ENCODE results near the gene GPC5. TPM values are rescaled to one million over a fixed set of nuclear protein-coding genes. Genes with fewer than 3 reads are reported as not detected.

The GPC5 gene
- polyA plus RNA-seq, 2 donors: not detected

DNA sequence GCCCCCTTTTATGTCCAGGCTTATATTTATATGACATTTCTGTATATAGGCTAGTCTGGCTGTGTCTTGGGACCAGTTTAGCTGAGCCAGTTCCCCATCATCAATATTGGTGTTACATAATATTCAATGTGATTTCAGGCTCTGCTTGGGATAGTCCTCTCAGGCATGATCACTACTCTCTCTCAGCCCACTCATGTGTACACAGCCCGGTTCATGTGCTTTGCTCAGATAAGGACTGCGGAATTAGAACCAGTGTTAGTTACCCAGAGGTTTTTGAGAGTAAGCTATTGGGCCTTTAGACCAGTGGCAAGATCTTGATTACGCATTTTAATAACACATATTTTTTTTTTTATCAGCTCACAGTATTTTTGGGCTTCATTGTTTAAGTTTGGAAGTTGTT is 219.9 kb downstream of the GPC5 start:
- H3K36me3 ChIP-seq (ENCODE audit: control insufficient read depth in 2 of 2, insufficient read depth in 2 of 2, low read length in 1 of 2): no peaks in the 10 kb centered on the region
- no peaks in the 10 kb centered on the region for H3K9me3 ChIP-seq (ENCODE audit: control insufficient read depth in 2 of 2, insufficient read depth in 1 of 2, low read depth in 1 of 2, low read length in 1 of 2)
- 79 to 88% methylated on average over 3 of the region's 3 CpGs for WGBS, 2 donors
- H3K4me3 ChIP-seq (ENCODE audit: low read depth in 1 of 2, low read length in 2 of 2): no peak overlapping the region
- H3K4me1 ChIP-seq (ENCODE audit: control insufficient read depth in 2 of 2, insufficient read depth in 2 of 2, low read length in 1 of 2): no peaks in the 10 kb centered on the region
- no peaks in the 10 kb centered on the region for H3K27me3 ChIP-seq (ENCODE audit: control insufficient read depth in 1 of 2, insufficient read depth in 2 of 2, low read length in 2 of 2)
- H3K27ac ChIP-seq (ENCODE audit: low read depth in 2 of 2, low read length in 1 of 2): no peak overlapping the region

DNA sequence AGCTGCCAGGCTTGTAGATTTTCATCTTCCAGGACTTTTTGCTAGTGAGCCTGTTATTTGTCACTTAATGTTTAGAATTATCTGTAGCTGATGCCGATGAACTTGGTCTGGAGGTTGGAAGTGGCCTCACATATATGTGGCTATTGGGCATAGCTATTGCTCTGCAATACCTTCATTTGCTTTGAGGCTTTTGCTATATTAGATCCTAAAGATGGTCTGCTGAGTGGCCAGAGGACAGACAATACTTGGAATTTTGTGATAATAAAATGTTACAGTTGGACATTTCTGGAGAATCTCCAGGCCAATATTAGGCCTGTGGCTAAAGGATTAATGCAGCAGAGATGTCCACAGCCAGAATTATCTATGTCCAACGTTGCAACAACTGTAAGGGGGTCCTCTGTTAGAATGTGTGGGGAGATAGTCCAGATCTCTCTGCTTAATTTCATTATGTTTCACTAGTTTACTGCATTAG is 222.3 kb downstream of the GPC5 start:
- Histone ChIP-seq H3K9me3 (ENCODE audit: control insufficient read depth in 2 of 2, insufficient read depth in 1 of 2, low read depth in 1 of 2, low read length in 1 of 2) (no peaks in the 10 kb centered on the region), H3K4me3 (ENCODE audit: low read depth in 1 of 2, low read length in 2 of 2) (no peak overlapping the region), H3K27me3 (ENCODE audit: control insufficient read depth in 1 of 2, insufficient read depth in 2 of 2, low read length in 2 of 2) (no peaks in the 10 kb centered on the region), H3K27ac (ENCODE audit: low read depth in 2 of 2, low read length in 1 of 2) (no peak overlapping the region), H3K4me1 (ENCODE audit: control insufficient read depth in 2 of 2, insufficient read depth in 2 of 2, low read length in 1 of 2) (no peaks in the 10 kb centered on the region), H3K36me3 (ENCODE audit: control insufficient read depth in 2 of 2, insufficient read depth in 2 of 2, low read length in 1 of 2) (no peaks in the 10 kb centered on the region)
- WGBS, 2 donors: 59 to 63% methylated on average over 2 of the region's 2 CpGs

DNA sequence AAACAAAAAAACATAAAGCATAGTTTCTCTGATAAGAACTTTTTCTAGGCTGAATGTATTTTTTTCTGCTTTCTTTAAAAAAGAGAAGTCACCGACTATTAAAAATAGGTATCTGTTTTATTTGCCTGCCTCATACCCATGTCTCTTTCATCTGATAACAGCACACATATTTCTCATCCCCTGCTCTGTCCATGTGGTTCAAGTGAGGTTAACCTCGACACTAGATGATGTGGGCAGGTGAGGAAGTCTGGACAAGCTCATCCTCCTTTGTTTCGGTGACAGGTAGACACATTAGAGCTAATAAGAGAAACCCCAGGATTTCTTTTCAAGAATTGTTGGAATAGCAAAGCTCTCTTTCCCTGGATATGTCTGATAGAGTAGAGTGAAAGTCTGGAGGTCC is 222.7 kb downstream of the GPC5 start:
- Histone ChIP-seq H3K4me1 (ENCODE audit: control insufficient read depth in 2 of 2, insufficient read depth in 2 of 2, low read length in 1 of 2) (no peaks in the 10 kb centered on the region), H3K27me3 (ENCODE audit: control insufficient read depth in 1 of 2, insufficient read depth in 2 of 2, low read length in 2 of 2) (no peaks in the 10 kb centered on the region), H3K27ac (ENCODE audit: low read depth in 2 of 2, low read length in 1 of 2) (no peak overlapping the region), H3K9me3 (ENCODE audit: control insufficient read depth in 2 of 2, insufficient read depth in 1 of 2, low read depth in 1 of 2, low read length in 1 of 2) (no peaks in the 10 kb centered on the region), H3K4me3 (ENCODE audit: low read depth in 1 of 2, low read length in 2 of 2) (no peak overlapping the region), H3K36me3 (ENCODE audit: control insufficient read depth in 2 of 2, insufficient read depth in 2 of 2, low read length in 1 of 2) (no peaks in the 10 kb centered on the region)
- WGBS, 2 donors: 82 to 84% methylated on average over 3 of the region's 3 CpGs

DNA sequence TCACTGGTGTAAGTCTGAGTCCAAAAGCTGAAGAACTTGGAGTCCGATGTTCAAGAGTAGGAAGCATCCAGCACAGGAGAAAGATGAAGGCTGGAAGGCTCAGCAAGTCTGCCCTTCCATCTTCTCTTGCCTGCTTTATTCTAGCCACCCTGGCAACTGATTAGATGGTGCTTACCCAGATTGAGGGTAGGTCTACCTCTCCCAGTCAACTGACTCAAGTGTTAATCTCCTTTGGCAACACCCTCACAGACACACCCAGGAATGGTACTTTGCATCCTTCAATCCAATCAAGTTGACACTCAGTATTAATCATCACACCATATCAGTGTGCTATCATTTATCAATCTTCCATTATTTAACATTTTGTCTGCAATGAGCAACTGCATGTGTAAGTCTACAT is 223.5 kb downstream of the GPC5 start:
- Histone ChIP-seq H3K9me3 (ENCODE audit: control insufficient read depth in 2 of 2, insufficient read depth in 1 of 2, low read depth in 1 of 2, low read length in 1 of 2) (no peaks in the 10 kb centered on the region), H3K36me3 (ENCODE audit: control insufficient read depth in 2 of 2, insufficient read depth in 2 of 2, low read length in 1 of 2) (no peaks in the 10 kb centered on the region), H3K4me1 (ENCODE audit: control insufficient read depth in 2 of 2, insufficient read depth in 2 of 2, low read length in 1 of 2) (no peaks in the 10 kb centered on the region), H3K27me3 (ENCODE audit: control insufficient read depth in 1 of 2, insufficient read depth in 2 of 2, low read length in 2 of 2) (no peaks in the 10 kb centered on the region), H3K4me3 (ENCODE audit: low read depth in 1 of 2, low read length in 2 of 2) (no peak overlapping the region), H3K27ac (ENCODE audit: low read depth in 2 of 2, low read length in 1 of 2) (no peak overlapping the region)
- WGBS, 2 donors: 92 to 95% methylated on average over 1 of the region's 1 CpG

DNA sequence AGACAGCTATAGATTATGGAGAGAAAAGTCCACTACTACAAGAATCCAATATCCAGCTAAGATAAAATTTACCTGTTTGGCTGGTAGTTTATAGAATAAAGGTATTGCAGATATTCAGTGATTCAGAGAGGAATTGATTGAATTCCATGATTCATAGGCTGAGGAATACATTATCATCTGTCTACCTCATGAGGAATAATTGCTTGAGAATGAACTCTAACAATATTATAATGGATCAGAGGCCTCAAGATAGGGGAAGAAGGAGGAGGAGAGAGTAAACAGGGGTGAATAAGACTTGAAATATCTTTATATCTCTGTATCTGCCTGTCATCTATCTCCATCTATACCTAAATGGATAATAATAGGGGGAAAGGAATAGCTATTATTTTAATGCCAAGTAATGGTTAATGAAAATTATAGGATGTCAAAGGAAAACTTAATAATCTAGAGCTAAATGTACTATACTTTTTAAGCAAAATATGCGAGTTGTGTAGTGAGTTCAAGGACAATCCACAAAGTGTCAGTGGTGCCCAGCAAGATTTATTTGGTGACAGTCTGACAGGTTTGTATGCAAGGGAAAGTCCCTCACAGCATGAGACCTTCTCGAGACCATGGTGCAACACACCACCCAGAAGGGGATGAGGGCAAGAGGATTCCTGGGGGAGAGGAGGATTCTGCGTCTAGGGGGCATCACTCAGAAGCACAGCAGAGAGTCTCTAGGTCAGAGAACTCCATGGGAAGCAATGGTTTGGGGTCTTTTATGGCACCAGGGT is 224.5 kb downstream of the GPC5 start:
- Histone ChIP-seq H3K4me1 (ENCODE audit: control insufficient read depth in 2 of 2, insufficient read depth in 2 of 2, low read length in 1 of 2) (no peaks in the 10 kb centered on the region), H3K27me3 (ENCODE audit: control insufficient read depth in 1 of 2, insufficient read depth in 2 of 2, low read length in 2 of 2) (no peaks in the 10 kb centered on the region), H3K4me3 (ENCODE audit: low read depth in 1 of 2, low read length in 2 of 2) (no peak overlapping the region), H3K9me3 (ENCODE audit: control insufficient read depth in 2 of 2, insufficient read depth in 1 of 2, low read depth in 1 of 2, low read length in 1 of 2) (no peaks in the 10 kb centered on the region), H3K36me3 (ENCODE audit: control insufficient read depth in 2 of 2, insufficient read depth in 2 of 2, low read length in 1 of 2) (no peaks in the 10 kb centered on the region), H3K27ac (ENCODE audit: low read depth in 2 of 2, low read length in 1 of 2) (no peak overlapping the region)
- WGBS, 2 donors: 55 to 60% methylated on average over 3 of the region's 3 CpGs

DNA sequence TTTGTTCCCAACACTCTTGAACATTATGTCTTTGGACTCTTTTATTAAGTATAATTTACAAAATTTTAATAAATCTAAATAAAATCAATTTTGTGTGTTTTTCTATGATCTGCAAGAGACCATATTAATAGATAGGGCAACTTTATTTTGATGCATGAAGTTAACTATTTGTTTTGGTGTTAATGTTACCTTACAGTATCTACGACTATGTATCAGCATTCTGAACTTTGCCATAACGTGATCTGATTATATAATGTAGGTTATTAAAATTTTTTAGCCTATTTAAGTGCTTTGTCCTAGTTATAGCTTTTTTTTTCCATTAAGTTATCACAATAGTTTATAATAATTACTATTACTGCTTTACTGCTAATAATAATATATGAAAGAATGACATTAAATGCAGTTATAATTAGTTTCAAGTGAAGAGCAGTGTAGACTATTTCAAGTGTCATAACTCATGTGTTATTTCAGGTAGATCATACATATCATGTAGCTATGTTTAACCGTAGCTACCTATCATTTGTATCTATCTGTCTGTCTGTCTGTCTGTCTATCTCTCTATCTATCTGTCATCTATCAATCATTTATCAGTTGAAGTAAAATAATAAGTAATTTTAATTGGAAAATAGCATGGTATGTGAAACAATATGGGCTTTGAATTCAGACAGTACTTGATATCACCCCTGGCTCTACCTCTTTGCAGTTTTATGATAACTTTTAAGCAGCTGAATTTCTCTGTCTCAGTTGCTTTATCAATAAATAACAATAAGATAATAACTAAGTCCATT is 229.7 kb downstream of the GPC5 start:
- H3K4me3 ChIP-seq (ENCODE audit: low read depth in 1 of 2, low read length in 2 of 2): no peak overlapping the region
- no peaks in the 10 kb centered on the region for H3K36me3 ChIP-seq (ENCODE audit: control insufficient read depth in 2 of 2, insufficient read depth in 2 of 2, low read length in 1 of 2)
- no peaks in the 10 kb centered on the region for H3K9me3 ChIP-seq (ENCODE audit: control insufficient read depth in 2 of 2, insufficient read depth in 1 of 2, low read depth in 1 of 2, low read length in 1 of 2)
- 82 to 86% methylated on average over 3 of the region's 3 CpGs for WGBS, 2 donors
- no peaks in the 10 kb centered on the region for H3K4me1 ChIP-seq (ENCODE audit: control insufficient read depth in 2 of 2, insufficient read depth in 2 of 2, low read length in 1 of 2)
- H3K27me3 ChIP-seq (ENCODE audit: control insufficient read depth in 1 of 2, insufficient read depth in 2 of 2, low read length in 2 of 2): no peaks in the 10 kb centered on the region
- H3K27ac ChIP-seq (ENCODE audit: low read depth in 2 of 2, low read length in 1 of 2): no peak overlapping the region

DNA sequence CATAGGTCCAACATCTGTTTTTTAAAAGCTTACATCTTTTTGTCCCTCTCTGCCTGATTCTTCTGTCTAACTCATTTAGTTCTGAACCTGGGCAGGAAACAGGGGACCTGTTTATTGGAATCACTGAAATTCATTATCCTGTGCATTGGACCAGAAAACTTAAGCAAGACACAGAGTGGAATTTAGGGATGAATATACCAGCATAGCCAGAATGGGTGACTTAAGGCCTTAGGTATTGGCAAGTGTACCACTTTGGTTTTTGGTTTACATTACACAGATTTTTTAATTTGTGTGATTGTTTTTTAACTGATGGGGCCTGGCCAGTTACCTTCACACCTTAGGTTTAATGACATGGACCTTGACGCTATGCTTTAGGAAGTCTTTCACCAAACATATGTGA is 232.5 kb downstream of the GPC5 start:
- Histone ChIP-seq H3K27me3 (ENCODE audit: control insufficient read depth in 1 of 2, insufficient read depth in 2 of 2, low read length in 2 of 2) (no peaks in the 10 kb centered on the region), H3K9me3 (ENCODE audit: control insufficient read depth in 2 of 2, insufficient read depth in 1 of 2, low read depth in 1 of 2, low read length in 1 of 2) (no peaks in the 10 kb centered on the region), H3K36me3 (ENCODE audit: control insufficient read depth in 2 of 2, insufficient read depth in 2 of 2, low read length in 1 of 2) (no peaks in the 10 kb centered on the region), H3K27ac (ENCODE audit: low read depth in 2 of 2, low read length in 1 of 2) (no peak overlapping the region), H3K4me1 (ENCODE audit: control insufficient read depth in 2 of 2, insufficient read depth in 2 of 2, low read length in 1 of 2) (no peaks in the 10 kb centered on the region), H3K4me3 (ENCODE audit: low read depth in 1 of 2, low read length in 2 of 2) (no peak overlapping the region)
- 88 to 90% methylated on average over 1 of the region's 1 CpG for WGBS, 2 donors

DNA sequence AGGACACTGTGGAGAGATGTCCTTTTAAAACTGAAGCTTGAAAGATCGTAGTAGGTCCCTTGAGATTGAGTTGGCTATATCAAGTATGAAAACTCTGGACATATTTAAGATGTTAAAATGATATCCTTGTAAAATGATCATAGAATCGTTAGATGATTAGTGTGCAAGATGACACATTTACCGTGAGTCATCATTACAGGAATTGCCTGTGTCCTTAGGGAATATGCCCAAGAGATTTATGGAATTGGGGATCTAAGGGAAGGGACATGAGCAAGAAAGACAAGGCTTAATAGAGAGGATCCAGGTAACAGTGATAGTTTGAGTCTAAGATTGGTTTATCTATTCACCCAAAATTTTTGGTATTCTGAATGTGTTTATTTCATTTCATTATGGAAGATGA is 233.7 kb downstream of the GPC5 start:
- H3K9me3 ChIP-seq (ENCODE audit: control insufficient read depth in 2 of 2, insufficient read depth in 1 of 2, low read depth in 1 of 2, low read length in 1 of 2): no peaks in the 10 kb centered on the region
- H3K27me3 ChIP-seq (ENCODE audit: control insufficient read depth in 1 of 2, insufficient read depth in 2 of 2, low read length in 2 of 2): no peaks in the 10 kb centered on the region
- no peaks in the 10 kb centered on the region for H3K4me1 ChIP-seq (ENCODE audit: control insufficient read depth in 2 of 2, insufficient read depth in 2 of 2, low read length in 1 of 2)
- H3K27ac ChIP-seq (ENCODE audit: low read depth in 2 of 2, low read length in 1 of 2): no peak overlapping the region
- 55 to 76% methylated on average over 3 of the region's 3 CpGs for WGBS, 2 donors
- no peak overlapping the region for H3K4me3 ChIP-seq (ENCODE audit: low read depth in 1 of 2, low read length in 2 of 2)
- H3K36me3 ChIP-seq (ENCODE audit: control insufficient read depth in 2 of 2, insufficient read depth in 2 of 2, low read length in 1 of 2): no peaks in the 10 kb centered on the region

DNA sequence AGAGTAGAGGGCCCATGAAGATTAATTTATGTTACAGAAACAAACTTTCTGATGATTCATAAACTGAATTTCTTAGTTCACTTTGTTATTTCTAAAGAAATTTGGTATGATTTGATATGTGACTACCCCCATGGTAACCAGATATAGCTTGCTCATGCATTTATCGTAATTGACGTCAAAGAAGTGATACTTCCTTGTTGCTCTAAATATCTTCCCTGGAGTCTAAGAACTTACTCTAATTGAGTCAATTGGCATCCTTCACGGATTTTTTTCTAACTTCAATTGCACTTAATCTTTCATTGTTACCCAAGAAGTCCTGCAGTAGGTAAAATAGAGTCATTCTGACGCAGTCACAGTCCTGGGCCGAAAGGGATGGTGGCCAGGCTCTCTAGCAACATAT is 240.9 kb downstream of the GPC5 start:
- Histone ChIP-seq H3K4me3 (ENCODE audit: low read depth in 1 of 2, low read length in 2 of 2) (no peak overlapping the region), H3K9me3 (ENCODE audit: control insufficient read depth in 2 of 2, insufficient read depth in 1 of 2, low read depth in 1 of 2, low read length in 1 of 2) (no peaks in the 10 kb centered on the region), H3K27me3 (ENCODE audit: control insufficient read depth in 1 of 2, insufficient read depth in 2 of 2, low read length in 2 of 2) (no peaks in the 10 kb centered on the region), H3K4me1 (ENCODE audit: control insufficient read depth in 2 of 2, insufficient read depth in 2 of 2, low read length in 1 of 2) (no peaks in the 10 kb centered on the region), H3K27ac (ENCODE audit: low read depth in 2 of 2, low read length in 1 of 2) (no peak overlapping the region), H3K36me3 (ENCODE audit: control insufficient read depth in 2 of 2, insufficient read depth in 2 of 2, low read length in 1 of 2) (no peaks in the 10 kb centered on the region)
- whole genome bisulfite sequencing, 2 donors: 77 to 81% methylated on average over 5 of the region's 5 CpGs

Data from esophagus (tissue), 2 donors.